Activated naive CD8-positive, alpha-beta T cell (primary cell): ENCODE measurements around the gene SENP1.

ENCODE experiments used
- H3K27ac Mint-ChIP-seq: one replicate; pipeline ENCODE4 v1.8.0; 2021; ENCODE audit warnings: mixed read lengths
- H3K27me3 Mint-ChIP-seq: one replicate; pipeline ENCODE4 v1.8.0; 2021; ENCODE audit warnings: mixed read lengths
- H3K36me3 Mint-ChIP-seq: one replicate; pipeline ENCODE4 v1.8.0; 2021; ENCODE audit warnings: mixed read lengths
- H3K4me1 Mint-ChIP-seq: one replicate; pipeline ENCODE4 v1.8.0; 2021; ENCODE audit warnings: low read depth, mixed read lengths
- H3K4me3 Mint-ChIP-seq: one replicate; pipeline ENCODE4 v1.8.0; 2021; ENCODE audit warnings: mild to moderate bottlenecking, mixed read lengths
- H3K9me3 Mint-ChIP-seq: one replicate; pipeline ENCODE4 v1.8.0; 2021; ENCODE audit warnings: low read depth, mixed read lengths

The SENP1 gene

GRCh38 chr12:48000878-48001504, 104.9 kb downstream of the SENP1 start:
- Mint-ChIP-seq H3K4me3 (peak overlapping the region; percentile 84), H3K27me3 (peaks cover 52% of the 10 kb centered on the region), H3K4me1 (peaks cover 34% of the 10 kb centered on the region), H3K27ac (no peak overlapping the region), H3K36me3 (no peaks in the 10 kb centered on the region), H3K9me3 (no peaks in the 10 kb centered on the region)

DNA sequence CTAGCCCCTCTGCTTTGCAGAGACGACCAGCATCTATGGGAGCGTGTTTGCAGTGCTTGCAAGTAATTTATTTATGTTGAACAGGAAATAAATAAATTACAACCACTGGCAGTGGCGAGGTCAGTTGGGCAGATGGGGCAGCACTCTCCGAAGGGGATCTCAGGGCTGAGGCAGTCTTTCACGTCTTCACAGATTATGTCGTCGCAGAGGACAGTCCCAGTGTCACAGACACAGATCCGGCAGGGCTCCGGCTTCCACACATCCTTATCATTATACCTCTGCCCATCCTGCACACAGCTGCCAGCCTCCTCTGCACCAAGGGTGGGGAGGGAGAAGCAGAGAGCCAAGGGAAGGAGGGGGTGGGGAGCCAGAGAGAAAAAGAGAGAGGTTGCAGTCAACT, 106.1 kb downstream of the SENP1 start:
- Mint-ChIP-seq H3K4me1 (peaks cover 32% of the 10 kb centered on the region), H3K9me3 (no peaks in the 10 kb centered on the region), H3K27ac (no peak overlapping the region), H3K36me3 (peaks cover 3% of the 10 kb centered on the region), H3K4me3 (no peak overlapping the region), H3K27me3 (peaks cover 53% of the 10 kb centered on the region)

GRCh38 chr12:47997321-47997720, 108.6 kb downstream of the SENP1 start:
- Mint-ChIP-seq H3K4me1 (peaks cover 14% of the 10 kb centered on the region), H3K4me3 (no peak overlapping the region), H3K27ac (no peak overlapping the region), H3K27me3 (peaks cover 47% of the 10 kb centered on the region), H3K36me3 (peaks cover 3% of the 10 kb centered on the region), H3K9me3 (no peaks in the 10 kb centered on the region)

GRCh38 chr12:47995981-47996401, 109.9 kb downstream of the SENP1 start:
- H3K4me1 Mint-ChIP-seq: peaks cover 6% of the 10 kb centered on the region
- no peak overlapping the region for H3K4me3 Mint-ChIP-seq
- peaks cover 40% of the 10 kb centered on the region for H3K27me3 Mint-ChIP-seq
- H3K9me3 Mint-ChIP-seq: no peaks in the 10 kb centered on the region
- H3K36me3 Mint-ChIP-seq: peaks cover 3% of the 10 kb centered on the region
- H3K27ac Mint-ChIP-seq: no peak overlapping the region

GRCh38 chr12:47993491-47993890, 112.4 kb downstream of the SENP1 start:
- no peak overlapping the region for H3K4me3 Mint-ChIP-seq
- H3K36me3 Mint-ChIP-seq: peaks cover 3% of the 10 kb centered on the region
- peaks cover 19% of the 10 kb centered on the region for H3K27me3 Mint-ChIP-seq
- no peaks in the 10 kb centered on the region for H3K9me3 Mint-ChIP-seq
- peaks cover 24% of the 10 kb centered on the region for H3K4me1 Mint-ChIP-seq
- H3K27ac Mint-ChIP-seq: no peak overlapping the region
